ENCODE measurements around the gene TRIM33.

DNA sequence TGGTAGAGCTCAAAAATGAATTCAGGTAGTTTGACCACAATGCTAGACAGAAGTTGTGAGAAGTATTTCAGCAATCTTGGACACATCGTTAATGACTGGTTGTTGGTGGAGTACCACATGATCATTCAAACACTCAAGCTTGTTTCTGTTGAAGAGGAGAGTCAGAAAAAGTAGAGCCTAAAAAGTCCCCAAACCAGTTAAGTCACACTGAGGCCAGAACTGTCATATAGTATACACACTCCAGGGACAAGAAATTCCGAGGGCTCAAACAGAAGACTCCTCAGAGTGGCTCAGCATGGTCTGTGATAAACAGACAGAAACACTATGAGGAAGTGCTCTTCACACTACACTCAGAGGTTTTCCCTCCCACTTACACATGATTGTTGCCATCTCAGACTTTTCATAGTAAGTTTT lies 5.8 kb downstream of the TRIM33 start:
- TF ChIP-seq, protein P1, sequence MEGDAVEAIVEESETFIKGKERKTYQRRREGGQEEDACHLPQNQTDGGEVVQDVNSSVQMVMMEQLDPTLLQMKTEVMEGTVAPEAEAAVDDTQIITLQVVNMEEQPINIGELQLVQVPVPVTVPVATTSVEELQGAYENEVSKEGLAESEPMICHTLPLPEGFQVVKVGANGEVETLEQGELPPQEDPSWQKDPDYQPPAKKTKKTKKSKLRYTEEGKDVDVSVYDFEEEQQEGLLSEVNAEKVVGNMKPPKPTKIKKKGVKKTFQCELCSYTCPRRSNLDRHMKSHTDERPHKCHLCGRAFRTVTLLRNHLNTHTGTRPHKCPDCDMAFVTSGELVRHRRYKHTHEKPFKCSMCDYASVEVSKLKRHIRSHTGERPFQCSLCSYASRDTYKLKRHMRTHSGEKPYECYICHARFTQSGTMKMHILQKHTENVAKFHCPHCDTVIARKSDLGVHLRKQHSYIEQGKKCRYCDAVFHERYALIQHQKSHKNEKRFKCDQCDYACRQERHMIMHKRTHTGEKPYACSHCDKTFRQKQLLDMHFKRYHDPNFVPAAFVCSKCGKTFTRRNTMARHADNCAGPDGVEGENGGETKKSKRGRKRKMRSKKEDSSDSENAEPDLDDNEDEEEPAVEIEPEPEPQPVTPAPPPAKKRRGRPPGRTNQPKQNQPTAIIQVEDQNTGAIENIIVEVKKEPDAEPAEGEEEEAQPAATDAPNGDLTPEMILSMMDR (IDR thresholded peaks at IDR 0.05 in 4 of 5, conservative IDR thresholded peaks at IDR 0.05 in 1 of 5), result no peak
- no peak for TF ChIP-seq POLR2A (IDR thresholded peaks at IDR 0.05)
